A673 (cell line): ENCODE measurements around the gene TNFRSF13B.

Source experiments
- EZH2 ChIP-seq: fragments of 200-600 bp; sonication (generic); IDR thresholded peaks from 2 replicates; pipeline ENCODE4 v1.6.1; 2017; ENCODE audit warnings: borderline replicate concordance, low read depth, mild to moderate bottlenecking, mixed read lengths, antibody characterized with exemption, low read length; ENCODE audit not compliant: poor library complexity, severe bottlenecking
- TF ChIP-seq, protein P1 (sequence below): fragments of 300-800, 200-600 bp; sonication (generic); conservative IDR thresholded peaks from 2 replicates; pipeline ENCODE4 v1.5.1; 2017; ENCODE audit warnings: low read depth, mild to moderate bottlenecking, antibody characterized with exemption, low read length, moderate library complexity, mixed read lengths

DNA sequence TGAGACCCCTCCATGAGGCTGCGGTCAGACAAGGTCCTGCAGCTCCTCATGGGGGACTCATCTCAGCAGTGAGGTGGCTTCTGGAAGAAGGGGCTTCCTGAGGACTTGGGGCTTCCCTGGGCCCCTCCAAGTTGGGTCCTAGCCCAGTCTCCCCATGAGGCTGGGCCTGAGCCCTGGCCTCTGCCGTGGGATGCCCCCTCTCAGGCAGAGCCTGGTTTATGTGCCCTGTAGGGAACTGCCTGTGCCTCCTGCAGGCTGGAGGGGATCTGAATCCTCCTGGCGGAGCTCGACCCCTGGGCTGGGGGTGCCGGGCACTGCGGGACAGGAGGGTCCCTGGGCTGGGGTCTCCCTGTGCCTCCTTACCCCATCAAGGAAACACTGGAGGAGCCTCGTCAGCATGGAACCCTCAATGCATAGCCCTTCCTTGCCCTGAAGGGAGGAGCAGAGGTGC is 45.8 kb downstream of the TNFRSF13B start:
- TF ChIP-seq, protein P1, sequence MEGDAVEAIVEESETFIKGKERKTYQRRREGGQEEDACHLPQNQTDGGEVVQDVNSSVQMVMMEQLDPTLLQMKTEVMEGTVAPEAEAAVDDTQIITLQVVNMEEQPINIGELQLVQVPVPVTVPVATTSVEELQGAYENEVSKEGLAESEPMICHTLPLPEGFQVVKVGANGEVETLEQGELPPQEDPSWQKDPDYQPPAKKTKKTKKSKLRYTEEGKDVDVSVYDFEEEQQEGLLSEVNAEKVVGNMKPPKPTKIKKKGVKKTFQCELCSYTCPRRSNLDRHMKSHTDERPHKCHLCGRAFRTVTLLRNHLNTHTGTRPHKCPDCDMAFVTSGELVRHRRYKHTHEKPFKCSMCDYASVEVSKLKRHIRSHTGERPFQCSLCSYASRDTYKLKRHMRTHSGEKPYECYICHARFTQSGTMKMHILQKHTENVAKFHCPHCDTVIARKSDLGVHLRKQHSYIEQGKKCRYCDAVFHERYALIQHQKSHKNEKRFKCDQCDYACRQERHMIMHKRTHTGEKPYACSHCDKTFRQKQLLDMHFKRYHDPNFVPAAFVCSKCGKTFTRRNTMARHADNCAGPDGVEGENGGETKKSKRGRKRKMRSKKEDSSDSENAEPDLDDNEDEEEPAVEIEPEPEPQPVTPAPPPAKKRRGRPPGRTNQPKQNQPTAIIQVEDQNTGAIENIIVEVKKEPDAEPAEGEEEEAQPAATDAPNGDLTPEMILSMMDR = no peak
- no peak for TF ChIP-seq EZH2
